Activated naive CD8-positive, alpha-beta T cell treated with anti-CD3 and anti-CD28 coated beads for 36 hours (primary cell): ENCODE results near the gene ABCC12. TPM values are rescaled to one million over a fixed set of nuclear protein-coding genes. Genes with fewer than 3 reads are reported as not detected.

ENCODE experiments used
- DNase-seq: peaks from one replicate; pipeline ENCODE4 v3.0.0; 2021
- H3K27ac Mint-ChIP-seq: one replicate; pipeline ENCODE4 v1.8.0; 2022; ENCODE audit warnings: mild to moderate bottlenecking, moderate library complexity, mixed read lengths
- H3K27me3 Mint-ChIP-seq: one replicate; pipeline ENCODE4 v1.8.0; 2022; ENCODE audit warnings: mild to moderate bottlenecking, mixed read lengths
- H3K36me3 Mint-ChIP-seq: one replicate; pipeline ENCODE4 v1.8.0; 2021; ENCODE audit warnings: mild to moderate bottlenecking, mixed read lengths
- H3K4me1 Mint-ChIP-seq: one replicate; pipeline ENCODE4 v1.8.0; 2021; ENCODE audit warnings: mixed read lengths
- H3K4me3 Mint-ChIP-seq: one replicate; pipeline ENCODE4 v1.8.0; 2022; ENCODE audit warnings: mild to moderate bottlenecking, moderate library complexity, mixed read lengths
- H3K9me3 Mint-ChIP-seq: one replicate; pipeline ENCODE4 v1.8.0; 2022; ENCODE audit warnings: mixed read lengths
- total RNA-seq, 2 experiments: library from RNA; stranded (reverse); gene quantifications; one replicate each; pipeline ENCODE4 v1.2.3, GENCODE V29; 2021

The ABCC12 gene
- total RNA-seq, 2 experiments from 2014 or later, result not detected

DNA sequence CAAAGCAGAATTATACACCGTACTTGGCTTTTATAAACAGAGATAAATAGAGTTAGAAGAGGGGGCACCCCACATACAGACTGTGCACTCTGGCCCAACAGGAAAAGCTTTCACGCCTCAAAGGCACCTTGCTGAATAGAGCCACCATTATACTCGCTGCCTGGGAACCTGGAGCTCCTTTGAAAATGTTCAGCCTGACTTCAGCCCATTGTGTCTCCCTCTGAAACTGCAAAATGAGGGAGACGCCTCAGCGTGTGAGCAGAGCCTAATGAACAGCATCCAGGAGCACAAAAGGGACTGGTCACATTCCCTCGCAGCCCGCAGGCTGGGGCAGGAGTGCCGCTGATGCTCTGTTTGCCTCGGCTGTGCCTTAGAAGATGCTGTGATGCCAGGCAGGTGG, 46.3 kb downstream of the ABCC12 start:
- Mint-ChIP-seq H3K4me3 (no peak overlapping the region), H3K36me3 (no peaks in the 10 kb centered on the region), H3K27ac (no peak overlapping the region), H3K27me3 (no peaks in the 10 kb centered on the region), H3K4me1 (no peaks in the 10 kb centered on the region), H3K9me3 (no peaks in the 10 kb centered on the region)
- no peak for DNase-seq

DNA sequence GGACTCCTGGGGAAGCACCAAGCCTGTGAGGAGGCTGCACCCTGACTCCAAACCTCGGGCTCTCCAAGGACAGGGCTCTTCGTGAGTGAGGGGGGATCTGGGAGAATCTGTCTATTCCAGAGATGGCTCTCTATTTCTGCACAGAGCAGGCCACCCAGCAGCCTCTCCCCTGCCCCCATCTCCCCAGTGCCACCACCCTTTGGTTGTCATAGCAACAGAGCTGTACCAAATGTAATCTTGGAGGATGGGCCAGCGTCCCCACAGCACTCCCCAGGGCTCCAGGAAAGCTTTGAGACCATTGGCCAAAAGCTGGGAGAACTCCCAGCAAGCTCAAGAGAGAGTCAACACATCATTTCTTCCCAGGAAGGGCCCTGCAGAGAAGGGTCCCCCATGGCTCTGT, 49.3 kb downstream of the ABCC12 start:
- H3K27ac Mint-ChIP-seq, result no peak overlapping the region
- no peaks in the 10 kb centered on the region for H3K4me1 Mint-ChIP-seq
- DNase-seq, result no peak
- H3K9me3 Mint-ChIP-seq, result no peaks in the 10 kb centered on the region
- peaks cover 2% of the 10 kb centered on the region for H3K27me3 Mint-ChIP-seq
- no peaks in the 10 kb centered on the region for H3K36me3 Mint-ChIP-seq
- H3K4me3 Mint-ChIP-seq, result no peak overlapping the region

Other genes starting within 250 kb of the ABCC12 start
- 10 to 100 TPM; 52.2 to 53.0 TPM for gene LONP2, start 88.3 kb upstream of the ABCC12 start, total RNA-seq
- gene ABCC11, start 91.5 kb upstream of the ABCC12 start, total RNA-seq, result under 1 TPM; 0.14 to 0.16 TPM
- 10 to 100 TPM; 16.2 to 18.3 TPM for gene SIAH1, start 229.4 kb upstream of the ABCC12 start, total RNA-seq